ENCODE measurements around the gene MZT2A. TPM values are rescaled to one million over a fixed set of nuclear protein-coding genes. Genes with fewer than 3 reads are reported as not detected.
A peak's percentile ranks its signal among the peaks of the same experiment; 100 is the strongest.
"Not testable (repeated sequence)": the region's sequence is repeated elsewhere in the genome, so short reads cannot be mapped to it uniquely, and the experiment has no call there.

Gene MZT2A
- polyA plus RNA-seq, 1 donor from 2014 or later, result 146 TPM

GRCh38 chr2:131517106-131517831, 25.1 kb upstream of the MZT2A start:
- Histone ChIP-seq H3K27ac (ENCODE audit: low read length) (no peak overlapping the region), H3K4me2 (ENCODE audit: low read length) (no peak overlapping the region), H3K4me3 (ENCODE audit: low read length) (no peak overlapping the region), H3K79me2 (replicated peaks; ENCODE audit: insufficient read depth, low read length) (no peaks in the 10 kb centered on the region), H3F3A (ENCODE audit: insufficient read depth, low read length, poor library complexity, severe bottlenecking) (no peaks in the 10 kb centered on the region), H3K9ac (ENCODE audit: low read length) (no peak overlapping the region), H3K9me3 (ENCODE audit: low read length) (no peaks in the 10 kb centered on the region), H2AFZ (ENCODE audit: low read depth, low read length) (no peak overlapping the region), H3K27me3 (ENCODE audit: insufficient read depth, low read depth, low read length) (no peaks in the 10 kb centered on the region), H4K20me1 (ENCODE audit: insufficient read depth) (no peaks in the 10 kb centered on the region), H3K9me2 (ENCODE audit: insufficient read depth, low read length) (no peaks in the 10 kb centered on the region), H3K36me3 (ENCODE audit: insufficient read depth, low read length) (no peaks in the 10 kb centered on the region)
- TF ChIP-seq CTCF (IDR thresholded peaks at IDR 0.05; ENCODE audit: poor library complexity, severe bottlenecking) (no peak), EZH2 (IDR thresholded peaks at IDR 0.05; ENCODE audit: borderline replicate concordance, insufficient read depth, low read length, poor library complexity, severe bottlenecking) (no peak), RAD21 (conservative IDR thresholded peaks at IDR 0.05) (no peak), POLR2AphosphoS5 (IDR thresholded peaks at IDR 0.05) (no peak), TAF1 (IDR thresholded peaks at IDR 0.05; ENCODE audit: low read depth) (no peak), REST (IDR thresholded peaks at IDR 0.05; ENCODE audit: borderline replicate concordance) (no peak), EP300 (conservative IDR thresholded peaks at IDR 0.05; ENCODE audit: poor library complexity, severe bottlenecking) (no peak), SMC3 (conservative IDR thresholded peaks at IDR 0.05; ENCODE audit: poor library complexity) (no peak), MXI1 (conservative IDR thresholded peaks at IDR 0.05; ENCODE audit: poor library complexity, severe bottlenecking) (no peak)

GRCh38 chr2:131516621-131517020, 24.4 kb upstream of the MZT2A start:
- not testable (repeated sequence) for H4K20me1 ChIP-seq (ENCODE audit: insufficient read depth); H2AFZ ChIP-seq (ENCODE audit: low read depth, low read length); H3K36me3 ChIP-seq (ENCODE audit: insufficient read depth, low read length); H3K4me2 ChIP-seq (ENCODE audit: low read length); H3K9me2 ChIP-seq (ENCODE audit: insufficient read depth, low read length); H3K27me3 ChIP-seq (ENCODE audit: insufficient read depth, low read depth, low read length); H3K79me2 ChIP-seq (replicated peaks; ENCODE audit: insufficient read depth, low read length); H3K4me3 ChIP-seq (ENCODE audit: low read length); H3K9me3 ChIP-seq (ENCODE audit: low read length); H3F3A ChIP-seq (ENCODE audit: insufficient read depth, low read length, poor library complexity, severe bottlenecking); H3K9ac ChIP-seq (ENCODE audit: low read length); H3K27ac ChIP-seq (ENCODE audit: low read length)
- TF ChIP-seq CTCF (IDR thresholded peaks at IDR 0.05; ENCODE audit: poor library complexity, severe bottlenecking), result peak; percentile 9
